Stimulated activated CD4-positive, alpha-beta T cell treated with anti-CD3 and anti-CD28 coated beads, Interleukin-1b, Interleukin-23, amount 100 ng/mL, for 4 hours (primary cell): Measurements from ENCODE around the gene LSMEM2.
A peak's percentile ranks its signal among the peaks of the same experiment; 100 is the strongest.

ENCODE experiments used
- DNase-seq, 2 donors: peaks; one replicate each; pipeline ENCODE4 v3.0.0-alpha.2; 2020; ENCODE audit warnings: low read depth in 2 of 2

LSMEM2 gene

DNA sequence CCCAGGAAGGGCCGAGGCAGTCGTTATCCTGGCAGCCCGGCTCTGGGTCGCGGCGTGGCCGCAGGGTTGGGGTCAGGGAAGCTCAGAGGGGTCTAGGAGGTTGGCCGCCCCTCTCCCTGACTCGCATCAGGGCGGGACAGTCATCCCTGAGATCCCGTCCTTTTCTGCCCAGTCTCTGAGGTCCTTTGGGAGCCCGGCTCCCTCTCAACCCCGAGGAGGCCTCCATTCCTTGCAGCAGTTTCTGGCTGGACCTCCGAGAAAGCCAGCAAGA lies 43.2 kb downstream of the LSMEM2 start:
- DNase-seq, result no peak

DNA sequence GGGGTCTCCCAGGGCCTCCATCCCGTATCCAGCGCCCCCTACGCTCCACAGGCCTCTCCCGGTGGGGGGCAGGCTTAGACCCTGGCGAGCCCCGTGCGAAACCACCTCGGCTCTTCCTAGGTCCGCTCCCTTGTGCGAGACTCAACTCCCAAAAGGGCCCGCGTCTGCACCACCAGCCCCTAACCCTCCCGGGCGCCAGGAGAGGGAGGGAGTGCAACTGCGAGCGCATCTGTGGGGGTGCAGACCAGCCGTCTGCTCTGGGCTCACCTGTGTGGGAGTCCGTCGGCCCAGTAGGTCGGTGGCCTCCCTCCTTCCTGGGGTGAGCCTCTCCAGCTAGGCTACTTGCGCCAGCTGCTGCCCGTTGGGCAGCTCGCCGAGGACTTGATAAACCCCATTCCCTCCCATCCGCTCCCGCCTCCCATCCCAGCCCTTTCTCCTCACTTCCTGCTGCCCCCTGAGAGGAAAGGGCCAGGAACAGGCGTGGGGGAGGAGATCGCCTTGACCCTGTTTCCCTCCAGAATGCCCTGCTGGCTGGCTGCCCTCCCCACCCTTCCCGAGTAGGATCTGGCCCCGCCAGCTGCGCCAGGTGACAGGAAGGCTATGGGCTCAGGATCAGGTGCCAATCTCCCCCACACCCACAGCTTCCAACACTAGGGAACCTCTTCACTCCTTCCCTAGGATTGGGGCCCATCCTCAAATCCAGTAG lies 43.7 kb downstream of the LSMEM2 start, which contains the start of gene HYAL2:
Gene HYAL2 (minus strand): TSS at position 360 of the 706 bp plus-strand sequence. CDS start 2,256 bp downstream, outside the sequence.
- DNase-seq, result no peak

- DNase-seq, result no peak
Observed at GRCh38 chr3:50323092-50323600, 44.3 kb downstream of the LSMEM2 start.

DNA sequence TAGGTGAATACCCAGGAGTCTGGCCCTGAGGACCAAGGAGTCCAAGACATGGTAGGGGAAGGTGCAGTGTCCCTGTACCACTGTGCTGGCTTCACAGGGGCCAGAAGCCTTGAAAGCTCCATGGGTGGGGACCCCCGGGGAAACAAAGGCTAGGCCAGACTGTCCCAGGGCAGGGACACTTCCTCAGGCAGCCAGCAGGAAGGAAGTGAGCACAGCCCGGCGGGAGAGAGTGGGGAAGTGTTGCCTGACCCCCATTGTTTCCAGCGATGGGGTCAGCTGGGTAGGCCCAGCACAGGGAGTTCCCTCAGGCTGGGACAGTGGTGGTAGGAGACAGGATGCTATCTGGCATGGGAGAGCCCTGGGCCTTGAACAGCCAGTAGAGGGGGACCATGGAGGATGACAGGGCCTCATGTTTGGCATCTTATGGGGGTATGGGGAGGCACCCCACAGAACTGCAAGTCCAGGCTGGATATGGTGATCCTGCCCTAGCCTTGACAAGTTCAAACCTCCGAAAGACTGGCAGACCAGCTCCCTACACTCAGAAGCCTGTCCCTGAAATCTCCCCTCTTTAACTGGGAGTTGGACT lies 44.8 kb downstream of the LSMEM2 start:
- no peak for DNase-seq

DNA sequence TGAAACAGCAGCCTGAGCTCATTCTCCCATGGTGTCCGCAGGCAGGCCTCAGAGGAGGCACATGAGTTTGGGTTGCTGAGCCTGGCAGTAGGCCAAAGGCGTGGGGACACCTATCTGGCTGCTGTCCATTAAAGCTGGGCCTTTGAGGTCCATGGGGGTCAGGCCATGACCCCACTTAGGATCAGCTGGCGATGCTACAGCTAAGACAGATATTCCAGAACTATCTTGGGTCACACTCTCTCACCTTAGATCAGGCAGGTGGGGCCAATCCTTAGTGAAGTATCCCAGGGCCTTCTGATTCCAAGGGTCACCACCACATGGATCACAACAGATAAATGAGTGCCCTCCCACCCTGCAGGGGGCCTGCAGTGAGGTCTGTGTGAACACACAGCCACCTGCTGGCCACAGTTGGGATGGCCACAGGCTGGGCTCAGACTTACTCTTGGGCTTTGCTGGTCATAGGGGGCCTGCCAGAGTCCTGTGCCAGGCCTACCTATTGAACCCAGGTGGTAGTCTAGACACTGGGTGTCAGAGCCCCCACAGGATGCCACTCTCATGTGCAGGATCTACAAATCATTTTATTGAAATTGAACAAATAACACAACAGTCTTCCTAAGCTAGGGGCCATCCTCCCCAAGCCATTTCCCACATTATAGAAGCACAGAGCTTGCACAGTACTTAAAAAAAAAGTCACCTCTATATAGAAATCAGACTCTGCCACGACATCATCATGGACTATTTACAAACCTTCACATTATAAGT lies 45.6 kb downstream of the LSMEM2 start:
- DNase-seq, result peak in 1 of 2 donors; percentile 62

DNA sequence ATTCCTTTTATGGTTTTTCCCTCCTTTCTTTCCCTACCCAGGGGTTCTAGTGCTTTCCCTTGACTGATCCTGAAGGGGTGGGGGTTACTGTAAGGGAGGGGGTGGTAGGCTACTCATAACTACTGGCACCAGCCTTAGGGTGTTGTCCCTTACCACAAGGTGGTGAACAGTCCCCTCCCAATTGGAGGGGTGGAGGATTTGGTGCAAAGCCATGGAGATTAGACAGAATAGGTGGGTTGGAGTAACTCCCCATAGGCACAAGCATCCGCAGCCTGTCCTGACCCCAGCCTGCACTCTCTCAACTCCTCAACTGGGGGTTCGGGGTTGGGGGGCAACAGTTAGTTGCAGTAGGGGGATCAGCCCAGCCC lies 46.2 kb downstream of the LSMEM2 start:
- DNase-seq, result no peak

GRCh38 chr3:50325497-50326181 lies 46.8 kb downstream of the LSMEM2 start:
- no peak for DNase-seq

DNA sequence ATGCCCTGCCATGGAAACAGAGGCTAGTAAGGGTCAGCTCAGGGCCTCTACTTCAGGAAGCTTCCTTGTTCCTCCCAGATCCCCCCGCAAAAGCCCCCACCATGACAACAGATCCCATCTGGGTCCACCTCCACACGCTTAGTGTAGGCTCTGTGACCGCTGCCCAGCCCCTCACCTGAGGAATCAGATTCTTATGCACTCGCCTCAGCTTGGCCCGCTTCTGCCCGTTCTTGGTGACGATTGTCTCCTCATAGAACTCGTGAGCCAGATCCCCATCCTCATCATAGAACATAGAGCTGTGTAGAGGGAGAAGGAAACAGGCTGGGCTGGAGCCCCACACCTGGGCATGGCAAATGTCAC lies 47.3 kb downstream of the LSMEM2 start:
- no peak for DNase-seq

- DNase-seq, result no peak
Observed at GRCh38 chr3:50327129-50327528, 48.2 kb downstream of the LSMEM2 start.

DNA sequence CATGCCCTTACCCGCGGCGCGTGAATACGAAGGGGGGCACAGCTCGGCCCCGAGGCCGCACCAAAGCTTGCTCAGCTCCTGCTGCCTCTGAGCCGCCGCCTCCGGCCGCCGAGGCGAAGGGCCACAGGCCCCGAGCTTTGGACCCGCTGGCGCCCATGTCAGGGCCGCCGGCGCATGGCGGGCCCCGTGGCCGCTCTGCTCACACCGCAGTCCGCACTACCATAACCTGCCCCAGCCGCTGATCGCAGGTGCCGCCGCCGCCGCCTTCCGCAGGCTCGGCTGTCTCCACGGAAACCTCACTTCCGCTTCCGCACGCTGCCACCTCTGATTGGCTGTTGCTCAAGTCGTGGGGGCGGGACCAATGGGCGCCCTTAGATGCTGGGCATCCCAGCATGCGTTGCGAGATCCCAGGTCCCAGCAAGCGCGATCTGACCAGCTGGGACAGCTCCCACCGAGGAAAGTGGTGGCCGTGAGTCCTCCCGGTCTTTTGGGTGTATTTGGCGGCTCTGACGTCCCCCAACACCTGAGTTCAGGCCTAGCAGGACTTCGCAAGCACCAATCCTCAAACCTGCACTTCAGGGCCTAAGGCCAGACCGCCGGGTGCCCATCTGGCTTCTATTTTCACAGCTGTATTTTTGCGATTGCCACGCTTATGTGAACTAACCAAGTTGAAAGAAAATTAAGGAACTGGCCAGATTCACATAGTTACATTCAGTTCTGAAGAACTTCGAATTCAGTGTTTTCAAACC lies 49.2 kb downstream of the LSMEM2 start, which contains the start of gene TUSC2:
Gene TUSC2 (minus strand): TSS at position 281 of the 749 bp plus-strand sequence. CDS start 124 bp downstream, at position 157.
- DNase-seq, result peak; percentile 88 to 89

DNA sequence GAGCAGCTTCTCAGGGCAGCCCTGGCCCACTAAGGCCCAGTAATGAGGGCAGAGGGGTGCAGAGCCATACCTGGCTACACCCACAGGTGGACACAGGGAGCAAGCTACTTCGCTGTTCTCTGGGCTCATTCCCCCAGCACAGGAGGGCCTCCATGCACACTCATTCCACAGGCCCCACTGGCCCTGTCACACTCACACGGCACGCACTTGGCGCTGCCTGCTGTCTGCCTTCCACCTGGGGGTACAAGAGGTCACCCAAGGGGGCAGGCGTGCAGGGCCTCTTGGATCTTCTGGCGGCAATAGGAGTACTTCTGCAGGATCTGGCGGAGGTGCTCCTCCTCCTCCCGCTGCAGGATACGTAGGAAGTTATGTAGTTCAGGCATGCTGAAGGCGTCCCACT lies 51.4 kb downstream of the LSMEM2 start:
- no peak for DNase-seq

DNA sequence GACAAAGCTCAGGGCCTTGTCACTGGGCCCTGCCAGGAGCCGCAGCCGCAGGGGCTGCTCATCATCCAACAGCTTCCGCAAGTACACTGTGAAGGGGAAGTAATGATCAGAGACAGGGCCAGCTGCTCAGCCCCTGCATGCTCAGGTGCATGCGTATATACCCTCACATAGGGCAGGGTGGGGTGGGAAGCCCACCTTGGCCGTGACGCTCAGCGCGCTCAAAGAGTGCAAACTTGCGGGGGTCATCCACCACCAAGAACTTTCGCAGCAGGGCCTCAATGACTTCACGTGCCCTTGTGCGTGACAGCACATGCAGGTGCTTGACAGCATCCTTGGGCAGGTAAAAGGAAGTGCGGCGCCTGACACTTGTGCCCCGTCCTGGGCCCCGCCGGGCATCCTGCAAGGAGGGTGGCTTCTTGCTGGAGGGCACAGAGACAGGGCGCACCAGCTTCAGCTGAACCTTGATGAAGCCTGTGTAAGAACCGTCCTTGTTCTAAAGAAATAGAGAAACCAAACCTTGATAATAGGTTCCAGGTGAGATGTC lies 52.5 kb downstream of the LSMEM2 start:
- no peak for DNase-seq

GRCh38 chr3:50333744-50334328 lies 54.9 kb downstream of the LSMEM2 start:
- DNase-seq, result no peak

GRCh38 chr3:50334339-50335075 lies 55.6 kb downstream of the LSMEM2 start:
- DNase-seq, result no peak

- no peak for DNase-seq
Observed at GRCh38 chr3:50336452-50337174, 57.7 kb downstream of the LSMEM2 start.

DNA sequence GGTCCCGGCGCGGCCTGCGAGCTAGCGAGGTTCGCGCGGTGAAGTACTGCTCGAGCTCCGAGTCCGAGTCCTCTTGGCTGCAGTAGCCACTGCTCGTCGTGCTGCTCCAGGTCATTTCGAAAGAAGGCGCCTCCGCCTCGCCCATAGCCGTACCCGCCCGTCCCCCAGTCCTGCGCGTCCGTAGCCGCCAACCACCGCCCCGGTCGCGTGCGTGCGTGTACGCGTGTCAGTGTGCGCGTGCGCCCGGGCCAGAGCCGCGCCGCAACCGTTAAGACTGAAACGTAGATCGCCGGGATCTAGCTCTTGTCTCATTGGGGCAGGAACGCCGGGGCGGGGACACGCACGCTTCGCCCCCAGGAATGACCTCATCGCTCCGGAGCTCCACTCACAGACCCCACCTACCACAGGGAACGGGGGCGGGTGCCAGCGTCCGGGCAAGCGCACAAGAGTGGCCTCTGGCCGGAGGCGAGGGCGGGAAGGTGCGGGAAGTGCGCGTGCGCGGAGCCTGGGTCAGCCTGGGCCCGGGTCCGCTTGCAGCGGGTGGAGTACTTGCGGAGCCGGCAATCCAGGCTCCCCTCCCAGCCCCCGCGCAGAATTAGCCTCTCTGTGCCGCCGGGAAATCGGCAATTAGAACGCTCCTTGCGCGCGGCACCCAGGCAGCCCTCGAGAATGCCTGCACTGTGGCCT lies 58.4 kb downstream of the LSMEM2 start:
- peak; percentile 87 to 91 for DNase-seq
